ENCODE data around the gene COQ2. TPM values are rescaled to one million over a fixed set of nuclear protein-coding genes. Genes with fewer than 3 reads are reported as not detected.
"Not testable (repeated sequence)": the region's sequence is repeated elsewhere in the genome, so short reads cannot be mapped to it uniquely, and the experiment has no call there.

The COQ2 gene
- total and polyA plus RNA-seq, 7 donors, result 5.6 to 16.8 (median 7.8) TPM

GRCh38 chr4:83276299-83277040 is 8.1 kb downstream of the COQ2 start:
- H3K27ac ChIP-seq, result no peak overlapping the region
- no peak overlapping the region for H3K4me3 ChIP-seq
- H3K36me3 ChIP-seq, result peaks cover 0 to 33% (median 2%) of the 10 kb centered on the region in 4 donors
- DNase-seq, result no peak
- no peak for TF ChIP-seq POLR2AphosphoS5 (IDR thresholded peaks at IDR 0.05)
- TF ChIP-seq CTCF (IDR thresholded peaks at IDR 0.05), result no peak
- TF ChIP-seq POLR2A (IDR thresholded peaks at IDR 0.05), result no peak
- no peak for TF ChIP-seq EP300 (IDR thresholded peaks at IDR 0.05)
- peaks cover 0 to 3% (median under 1%) of the 10 kb centered on the region in 4 donors for H3K4me1 ChIP-seq
- WGBS, 2 donors, result 65 to 82% methylated on average over 3 of the region's 3 CpGs
- no peaks in the 10 kb centered on the region for H3K27me3 ChIP-seq
- intact Hi-C loops (cut with DNase I), result no loop called here
- H3K9me3 ChIP-seq, result no peaks in the 10 kb centered on the region

- DNase-seq; H3K27ac ChIP-seq; H3K9me3 ChIP-seq; H3K4me1 ChIP-seq; H3K27me3 ChIP-seq; H3K4me3 ChIP-seq; intact Hi-C loops (cut with DNase I): not testable (repeated sequence)
- peaks cover 0 to 50% (median 5%) of the 10 kb centered on the region in 4 donors for H3K36me3 ChIP-seq
- 89 to 97% methylated on average over 3 of the region's 3 CpGs for WGBS, 2 donors
Measured at GRCh38 chr4:83273926-83274325, 10.7 kb downstream of the COQ2 start.

GRCh38 chr4:83272900-83273299 is 11.7 kb downstream of the COQ2 start:
- Histone ChIP-seq H3K9me3 (no peaks in the 10 kb centered on the region), H3K4me3 (no peak overlapping the region), H3K27me3 (no peaks in the 10 kb centered on the region), H3K36me3 (peaks cover 0 to 41% (median 5%) of the 10 kb centered on the region in 4 donors), H3K4me1 (no peaks in the 10 kb centered on the region), H3K27ac (no peak overlapping the region)
- no peak for DNase-seq
- TF ChIP-seq EP300 (IDR thresholded peaks at IDR 0.05) (no peak), POLR2A (IDR thresholded peaks at IDR 0.05) (no peak), CTCF (IDR thresholded peaks at IDR 0.05) (no peak), POLR2AphosphoS5 (IDR thresholded peaks at IDR 0.05) (no peak)
- intact Hi-C loops (cut with DNase I), result no loop called here
- 84 to 91% methylated on average over 5 of the region's 5 CpGs for WGBS, 2 donors

GRCh38 chr4:83269256-83269655 is 15.3 kb downstream of the COQ2 start:
- no peak overlapping the region for H3K4me3 ChIP-seq
- DNase-seq, result no peak
- H3K27me3 ChIP-seq, result no peaks in the 10 kb centered on the region
- intact Hi-C loops (cut with DNase I), result no loop called here
- peaks cover 0 to 40% (median 5%) of the 10 kb centered on the region in 4 donors for H3K36me3 ChIP-seq
- TF ChIP-seq POLR2A (IDR thresholded peaks at IDR 0.05) (no peak), EP300 (IDR thresholded peaks at IDR 0.05) (no peak), CTCF (IDR thresholded peaks at IDR 0.05) (no peak), POLR2AphosphoS5 (IDR thresholded peaks at IDR 0.05) (no peak)
- no peak overlapping the region for H3K27ac ChIP-seq
- H3K4me1 ChIP-seq, result no peaks in the 10 kb centered on the region
- H3K9me3 ChIP-seq, result no peaks in the 10 kb centered on the region
- 77 to 82% methylated on average over 1 of the region's 1 CpG for WGBS, 2 donors

- WGBS, 2 donors, result 46 to 49% methylated on average over 2 of the region's 2 CpGs
Measured at GRCh38 chr4:83268491-83268890, 16.1 kb downstream of the COQ2 start.

More at GRCh38 chr4:83268491-83268890, 16.1 kb downstream of the COQ2 start:
- DNase-seq, result no peak
- H3K36me3 ChIP-seq, result peaks cover 0 to 44% (median 5%) of the 10 kb centered on the region in 4 donors
- no peaks in the 10 kb centered on the region for H3K27me3 ChIP-seq
- no peaks in the 10 kb centered on the region for H3K4me1 ChIP-seq
- H3K4me3 ChIP-seq, result no peak overlapping the region
- H3K9me3 ChIP-seq, result no peaks in the 10 kb centered on the region
- no peak for TF ChIP-seq POLR2AphosphoS5 (IDR thresholded peaks at IDR 0.05)
- TF ChIP-seq POLR2A (IDR thresholded peaks at IDR 0.05), result no peak
- no peak for TF ChIP-seq CTCF (IDR thresholded peaks at IDR 0.05)
- TF ChIP-seq EP300 (IDR thresholded peaks at IDR 0.05), result no peak
- intact Hi-C loops (cut with DNase I), result no loop called here
- no peak overlapping the region for H3K27ac ChIP-seq

Measured in sigmoid colon (tissue), 7 donors.